NCI-H1694 treated with DMSO at 0.1 percent for 48 hours (cell line): ENCODE measurements around the gene BMP8A.
"Not testable (repeated sequence)": the region's sequence is repeated elsewhere in the genome, so short reads cannot be mapped to it uniquely, and the experiment has no call there.

Source experiments
- DNase-seq: peaks from one replicate; lab custom pipeline; 2025; lab: John Stamatoyannopoulos, UW

Gene BMP8A, protein sequence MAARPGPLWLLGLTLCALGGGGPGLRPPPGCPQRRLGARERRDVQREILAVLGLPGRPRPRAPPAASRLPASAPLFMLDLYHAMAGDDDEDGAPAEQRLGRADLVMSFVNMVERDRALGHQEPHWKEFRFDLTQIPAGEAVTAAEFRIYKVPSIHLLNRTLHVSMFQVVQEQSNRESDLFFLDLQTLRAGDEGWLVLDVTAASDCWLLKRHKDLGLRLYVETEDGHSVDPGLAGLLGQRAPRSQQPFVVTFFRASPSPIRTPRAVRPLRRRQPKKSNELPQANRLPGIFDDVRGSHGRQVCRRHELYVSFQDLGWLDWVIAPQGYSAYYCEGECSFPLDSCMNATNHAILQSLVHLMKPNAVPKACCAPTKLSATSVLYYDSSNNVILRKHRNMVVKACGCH

DNA sequence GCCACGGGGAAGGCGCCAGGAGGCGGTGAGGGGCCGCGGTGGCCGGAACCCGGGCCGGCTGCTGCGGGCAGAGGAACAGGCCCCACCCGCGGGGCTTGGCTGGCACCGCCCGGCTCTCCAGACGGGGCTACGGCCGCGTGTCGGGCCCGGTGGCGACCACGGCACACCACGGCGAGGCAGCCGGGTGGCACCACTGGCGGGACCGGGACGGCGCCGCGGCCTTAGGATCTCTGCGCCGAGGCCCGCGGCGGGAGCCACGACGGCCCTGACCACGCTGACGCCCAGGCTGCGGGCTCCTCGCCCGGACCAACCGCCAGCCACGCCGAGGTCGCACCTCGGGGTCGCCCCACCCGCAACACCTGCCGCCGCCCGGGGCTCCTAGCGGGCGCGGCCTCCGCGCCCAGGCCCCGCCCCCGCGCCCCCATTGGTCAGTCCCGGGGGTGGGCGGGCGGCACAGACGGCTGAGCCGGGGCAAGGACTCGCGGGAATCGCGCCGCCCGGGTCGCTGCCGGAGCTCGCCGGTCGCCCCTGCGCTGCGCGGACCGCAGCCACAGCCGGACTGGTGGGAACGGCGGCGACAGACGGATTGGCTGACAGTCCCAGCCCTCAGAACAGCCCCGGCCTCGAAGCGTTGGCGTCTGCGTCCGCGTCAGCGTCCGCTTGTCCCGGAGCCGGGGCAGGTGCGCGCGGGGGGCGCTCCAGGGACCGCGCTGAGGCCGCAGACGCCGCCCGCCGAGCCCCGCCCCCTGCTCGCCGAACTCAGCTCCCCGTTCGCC is at the start of gene BMP8A:
TSS of gene BMP8A (plus strand) at position 491 of the 776 bp plus-strand sequence. CDS start 356 bp downstream, outside the sequence.
- peak; percentile 100 for DNase-seq

DNA sequence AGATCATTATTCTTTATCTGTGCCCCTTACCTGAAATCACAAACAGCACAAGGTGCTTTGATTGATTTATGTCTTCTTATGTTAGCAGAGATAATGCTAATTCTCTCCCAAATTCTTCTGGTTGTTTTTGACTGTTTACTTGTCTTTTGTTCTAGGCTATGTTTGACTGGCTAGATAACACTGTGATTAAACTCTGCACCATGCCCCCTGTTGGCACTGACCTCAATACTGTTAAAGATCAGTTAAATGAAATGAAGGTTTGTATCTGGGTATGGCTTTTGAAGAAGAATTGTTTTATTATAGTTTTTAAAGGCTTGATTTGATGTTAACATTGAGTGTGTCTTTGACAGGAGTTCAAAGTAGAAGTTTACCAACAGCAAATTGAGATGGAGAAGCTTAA is 49.6 kb upstream of the BMP8A start:
- DNase-seq, result no peak

DNA sequence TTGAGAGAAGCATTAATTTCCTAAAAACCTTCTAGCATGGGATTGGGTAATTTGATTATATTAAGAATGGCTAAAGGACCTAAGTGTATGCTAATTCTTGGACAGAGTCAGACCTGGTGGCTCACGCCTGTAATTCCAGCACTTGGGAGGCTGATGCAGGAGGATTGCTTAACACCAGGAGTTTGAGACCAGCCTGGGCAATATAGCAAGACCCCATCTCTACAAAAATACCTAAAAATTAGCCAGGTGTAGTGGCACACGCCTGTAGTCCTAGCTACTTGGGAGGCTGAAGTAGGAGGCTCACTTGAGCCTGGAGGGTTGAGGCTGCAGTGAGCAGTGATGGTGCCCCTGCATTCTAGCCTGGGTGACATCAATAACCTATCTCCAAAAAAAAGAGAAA is 45.9 kb upstream of the BMP8A start:
- no peak for DNase-seq

DNA sequence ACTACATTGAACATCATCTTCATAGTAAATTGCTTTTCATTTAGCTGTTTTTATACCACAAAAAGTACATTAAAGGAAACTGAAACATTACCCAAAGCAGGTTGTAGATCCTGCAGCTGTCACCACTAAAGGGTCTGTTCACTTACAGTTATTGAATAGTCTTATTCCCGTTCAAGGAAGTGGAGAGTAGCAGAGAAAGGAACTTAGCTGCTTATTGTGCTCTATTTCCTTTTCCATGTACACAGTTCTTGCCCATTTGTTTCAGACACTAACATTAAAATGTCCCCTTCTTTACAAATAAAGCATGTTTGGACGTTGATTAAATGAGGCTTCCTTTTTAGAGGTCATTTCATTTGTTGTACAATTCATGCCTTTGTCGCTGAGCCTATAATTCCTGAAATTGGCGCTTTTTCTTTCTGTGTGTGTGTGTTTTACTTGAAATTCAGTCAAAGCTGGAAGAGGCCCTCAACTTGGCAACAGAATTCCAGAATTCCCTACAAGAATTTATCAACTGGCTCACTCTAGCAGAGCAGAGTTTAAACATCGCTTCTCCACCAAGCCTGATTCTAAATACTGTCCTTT is 44.4 kb upstream of the BMP8A start:
- DNase-seq, result no peak

DNA sequence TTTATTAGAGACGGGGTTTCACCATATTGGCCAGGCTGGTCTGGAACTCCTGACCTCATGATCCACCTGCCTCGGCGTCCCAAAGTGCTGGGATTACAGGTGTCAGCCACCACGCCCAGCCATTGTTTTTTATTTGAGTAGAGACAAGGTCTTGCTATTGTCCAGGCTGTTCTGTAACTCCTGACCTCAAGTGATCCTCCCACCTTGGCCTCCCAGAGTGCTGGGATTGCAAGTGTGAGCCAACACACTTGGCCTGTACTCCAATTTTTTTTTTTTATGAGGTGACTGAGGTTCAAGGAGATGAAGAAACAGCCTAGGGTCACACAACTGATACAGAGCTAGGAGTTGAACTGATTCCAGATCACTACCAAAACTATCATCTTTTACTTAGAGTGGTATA is 41.4 kb upstream of the BMP8A start:
- not testable (repeated sequence) for DNase-seq

DNA sequence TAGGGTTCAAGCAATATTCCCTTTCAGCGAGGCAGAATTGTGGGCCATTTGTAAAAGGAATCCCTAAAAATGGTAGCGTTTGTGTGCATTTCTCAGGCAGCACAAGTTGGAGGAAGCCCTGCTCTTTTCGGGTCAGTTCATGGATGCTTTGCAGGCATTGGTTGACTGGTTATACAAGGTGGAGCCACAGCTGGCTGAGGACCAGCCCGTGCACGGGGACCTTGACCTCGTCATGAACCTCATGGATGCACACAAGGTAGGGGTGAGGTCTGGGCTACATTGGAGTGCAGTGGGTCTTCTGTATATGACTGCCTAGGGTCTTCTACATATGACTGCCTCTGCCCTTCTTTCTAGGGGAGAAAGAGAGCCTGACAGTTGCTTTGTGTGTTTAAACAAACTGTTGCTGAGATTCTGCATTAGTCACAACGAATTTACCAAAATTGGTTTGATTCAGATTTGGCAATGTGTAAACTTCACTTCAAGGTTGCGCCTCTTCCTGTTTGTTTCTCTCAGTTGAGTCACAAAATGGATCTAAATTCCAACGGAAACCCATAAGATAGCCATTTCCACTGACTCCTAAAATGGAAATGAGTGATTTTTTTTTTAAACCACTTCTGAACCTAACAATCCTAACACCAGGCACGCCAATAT is 40.4 kb upstream of the BMP8A start:
- DNase-seq, result no peak

DNA sequence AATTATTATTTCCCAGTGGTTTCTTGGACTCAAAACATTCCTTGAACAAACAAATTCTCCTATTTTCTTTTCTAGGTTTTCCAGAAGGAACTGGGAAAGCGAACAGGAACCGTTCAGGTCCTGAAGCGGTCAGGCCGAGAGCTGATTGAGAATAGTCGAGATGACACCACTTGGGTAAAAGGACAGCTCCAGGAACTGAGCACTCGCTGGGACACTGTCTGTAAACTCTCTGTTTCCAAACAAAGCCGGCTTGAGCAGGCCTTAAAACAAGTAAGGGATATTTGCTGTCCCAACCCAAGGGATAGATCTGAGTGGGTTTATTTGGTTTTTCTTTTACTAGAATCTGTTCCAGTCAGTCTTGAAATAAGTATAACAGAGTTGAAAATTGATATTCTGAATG is 39.4 kb upstream of the BMP8A start:
- DNase-seq, result no peak

DNA sequence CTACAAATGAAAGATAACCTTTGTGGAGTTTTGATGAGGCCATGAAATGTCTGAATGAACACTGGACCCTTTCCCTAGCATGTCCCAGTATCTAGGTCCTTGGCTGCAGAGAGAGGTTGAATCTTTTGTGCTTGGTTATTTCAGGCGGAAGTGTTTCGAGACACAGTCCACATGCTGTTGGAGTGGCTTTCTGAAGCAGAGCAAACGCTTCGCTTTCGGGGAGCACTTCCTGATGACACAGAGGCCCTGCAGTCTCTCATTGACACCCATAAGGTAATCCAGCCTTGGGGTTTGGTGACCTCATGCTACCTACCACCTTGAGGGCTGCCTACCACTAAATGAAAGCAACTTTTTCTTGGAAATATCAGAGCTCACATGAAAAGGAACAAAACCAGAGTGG is 38.9 kb upstream of the BMP8A start:
- DNase-seq, result no peak

DNA sequence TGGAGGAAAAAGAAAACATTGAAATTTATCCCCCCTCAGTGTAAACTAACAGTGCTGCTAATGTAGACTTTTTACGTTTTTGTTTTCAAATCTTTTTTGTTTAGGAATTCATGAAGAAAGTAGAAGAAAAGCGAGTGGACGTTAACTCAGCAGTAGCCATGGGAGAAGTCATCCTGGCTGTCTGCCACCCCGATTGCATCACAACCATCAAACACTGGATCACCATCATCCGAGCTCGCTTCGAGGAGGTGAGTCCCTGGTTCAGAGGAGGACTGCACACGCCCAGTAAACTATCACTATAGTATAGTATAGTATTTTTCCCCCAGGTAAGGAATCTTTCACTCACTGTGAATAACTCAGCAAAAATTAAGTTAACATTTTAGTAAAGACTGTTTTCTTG is 37.8 kb upstream of the BMP8A start:
- no peak for DNase-seq

DNA sequence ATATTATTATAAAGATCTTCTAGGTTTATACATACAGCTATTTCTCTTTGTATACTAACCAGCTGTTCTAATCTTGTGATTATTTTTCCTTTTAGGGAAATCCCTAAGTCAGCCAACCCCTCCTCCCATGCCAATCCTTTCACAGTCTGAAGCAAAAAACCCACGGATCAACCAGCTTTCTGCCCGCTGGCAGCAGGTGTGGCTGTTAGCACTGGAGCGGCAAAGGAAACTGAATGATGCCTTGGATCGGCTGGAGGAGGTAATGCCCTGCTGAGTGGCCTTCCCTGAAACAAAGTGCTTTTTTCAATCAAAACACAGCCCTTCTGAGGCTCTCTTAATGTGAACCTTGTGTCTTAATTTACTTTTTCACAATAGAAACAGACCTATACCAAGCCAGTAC is 32.4 kb upstream of the BMP8A start:
- DNase-seq, result no peak

DNA sequence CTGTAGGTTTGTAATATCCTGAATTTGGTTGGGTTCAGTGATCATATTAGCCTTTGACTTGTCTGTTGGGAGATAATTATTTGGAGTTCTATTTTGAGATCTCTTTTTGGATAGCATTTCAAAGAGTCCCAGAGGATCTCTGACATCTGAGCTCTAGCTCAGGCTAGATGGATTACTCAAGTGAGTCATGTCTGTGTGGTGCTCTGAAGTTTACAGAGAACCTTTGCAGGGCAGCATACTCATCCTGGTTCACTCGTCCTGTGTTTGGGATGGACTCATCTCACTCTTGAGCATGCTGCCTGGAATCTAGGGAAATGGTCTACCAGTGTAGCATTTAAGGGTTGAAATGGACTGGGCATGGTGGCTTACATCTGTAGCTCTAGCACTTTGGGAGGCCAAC is 29.4 kb upstream of the BMP8A start:
- DNase-seq, result no peak

DNA sequence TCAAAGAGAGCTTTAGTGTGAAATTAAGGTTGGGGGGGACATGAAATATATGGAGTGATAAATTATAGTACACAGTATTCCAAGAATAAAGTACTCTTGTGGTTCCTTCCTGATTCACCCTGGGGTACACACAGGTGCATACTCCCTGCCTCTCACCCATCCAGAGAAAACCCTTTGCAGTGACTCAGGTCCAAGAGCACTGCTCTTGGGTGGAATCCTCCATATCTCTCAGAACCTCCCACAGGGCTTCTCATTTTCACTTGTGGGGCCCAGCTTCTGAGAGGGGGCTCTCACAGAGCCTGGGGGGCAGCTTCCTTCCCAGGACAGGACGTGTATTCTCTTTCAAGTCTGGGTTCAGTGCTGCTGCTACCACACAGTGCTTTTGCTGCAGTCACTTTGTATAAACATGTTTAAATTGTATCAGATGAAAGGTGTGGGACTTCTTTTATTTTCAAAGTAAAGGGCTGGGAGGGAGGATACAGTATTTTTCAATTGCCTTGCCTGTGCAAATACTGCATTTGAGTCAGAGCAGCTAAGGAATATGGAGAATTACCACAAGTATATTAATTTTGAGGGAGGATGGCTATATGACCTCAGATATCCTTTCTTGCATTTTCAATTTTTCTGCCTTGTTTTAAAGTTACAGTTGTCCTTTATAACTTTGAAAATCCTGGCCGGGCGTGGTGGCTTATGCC is 24.9 kb upstream of the BMP8A start:
- DNase-seq, result no peak

DNA sequence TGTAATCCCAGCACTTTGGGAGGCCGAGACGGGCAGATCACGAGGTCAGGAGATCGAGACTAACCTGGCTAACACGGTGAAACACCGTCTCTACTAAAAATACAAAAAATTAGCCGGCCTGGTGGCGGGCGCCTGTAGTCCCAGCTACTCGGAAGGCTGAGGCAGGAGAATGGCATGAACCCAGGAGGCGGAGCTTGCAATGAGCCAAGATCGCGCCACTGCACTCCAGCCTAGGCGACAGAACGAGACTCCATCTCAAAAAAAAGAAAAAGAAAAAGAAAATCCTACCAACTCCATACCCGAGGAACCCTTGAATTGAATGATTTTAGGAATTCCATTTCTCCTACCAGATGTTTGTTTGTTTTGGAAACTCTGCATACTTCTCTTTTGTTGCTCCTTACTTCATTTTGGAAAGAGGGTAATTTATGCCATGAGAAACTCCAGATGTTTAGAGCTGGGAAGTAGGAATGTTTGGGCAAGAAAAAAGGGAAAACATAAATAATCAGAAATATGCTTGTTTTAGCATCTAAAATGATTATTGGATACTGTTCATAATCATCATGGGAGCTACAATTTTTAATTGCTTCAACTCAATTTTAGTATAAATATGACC is 24.2 kb upstream of the BMP8A start:
- DNase-seq, result not testable (repeated sequence)

DNA sequence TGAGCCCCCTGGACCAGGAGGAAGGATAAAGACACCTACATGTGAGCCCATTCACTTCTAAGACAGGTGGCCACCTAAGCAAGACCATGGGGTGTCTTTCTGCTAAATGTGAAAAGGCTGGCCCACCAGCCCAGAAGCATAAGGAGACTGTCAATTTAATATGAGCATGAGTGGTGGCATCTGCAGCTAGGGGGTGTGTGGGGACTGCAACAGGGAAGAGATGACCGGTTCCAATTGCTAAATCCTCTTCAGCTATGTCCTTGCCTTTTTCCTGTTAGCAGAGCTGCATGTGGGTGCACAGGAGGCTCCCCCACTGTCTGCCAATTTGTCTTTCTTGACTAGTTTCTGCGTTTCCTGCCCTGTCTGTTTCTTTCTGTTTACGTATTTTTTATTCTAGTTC is 22.3 kb upstream of the BMP8A start:
- no peak for DNase-seq

DNA sequence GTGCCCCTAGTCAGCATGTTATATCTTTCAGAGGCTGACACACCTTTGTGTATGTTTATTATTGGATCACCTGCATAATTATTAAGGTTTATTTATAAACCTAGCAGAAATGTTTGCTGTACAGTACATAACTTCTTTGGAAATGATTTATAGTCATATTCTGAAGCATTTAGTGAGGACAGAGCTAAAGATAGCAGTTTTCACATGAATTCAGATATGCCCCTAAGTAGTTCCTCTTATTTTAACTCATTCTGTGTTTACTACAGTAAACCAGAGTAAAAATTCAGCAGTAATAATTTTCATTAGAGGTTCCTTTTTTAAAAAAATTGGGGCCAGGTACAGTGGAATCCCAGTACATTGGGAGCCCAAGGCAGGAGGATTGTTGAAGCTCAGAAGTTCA is 21.4 kb upstream of the BMP8A start:
- no peak for DNase-seq

DNA sequence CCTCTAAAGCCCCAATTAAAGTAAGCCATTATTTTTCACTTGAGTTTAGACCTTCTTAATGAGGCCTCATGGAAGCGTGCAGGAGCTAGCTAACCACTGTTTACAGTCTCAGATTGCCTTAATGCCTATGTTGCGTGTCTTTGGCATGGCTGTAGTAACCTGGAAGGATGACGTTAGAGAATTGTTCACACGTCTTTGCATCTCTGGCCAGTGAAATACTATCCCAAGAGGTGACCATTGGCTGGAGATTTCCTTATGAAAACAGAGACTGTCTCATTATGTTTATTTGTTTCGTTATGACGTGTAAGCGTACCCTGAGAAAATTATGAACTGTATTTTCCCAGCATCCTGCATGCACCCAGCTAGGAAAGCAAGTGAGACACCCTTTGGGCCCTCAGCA is 18.6 kb upstream of the BMP8A start:
- no peak for DNase-seq

DNA sequence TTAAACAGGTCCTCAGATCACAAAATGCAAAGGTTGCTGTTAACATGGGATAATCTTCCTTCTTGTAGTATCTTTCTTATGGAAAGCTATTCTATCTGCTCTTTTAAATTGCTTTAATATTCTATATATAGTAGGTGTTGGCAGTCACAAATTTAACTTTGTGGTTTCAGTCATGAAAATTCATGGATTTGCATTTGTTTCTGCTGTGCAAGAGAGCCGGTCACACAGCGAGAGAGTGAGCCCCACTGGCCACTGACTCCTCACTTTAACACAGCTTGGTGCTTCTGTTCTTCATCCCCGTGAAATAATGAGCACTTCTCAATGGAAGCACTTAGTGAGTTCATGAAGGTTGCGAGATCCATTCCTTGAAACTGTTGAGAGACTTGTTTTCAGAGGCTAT is 18.1 kb upstream of the BMP8A start:
- DNase-seq, result no peak

DNA sequence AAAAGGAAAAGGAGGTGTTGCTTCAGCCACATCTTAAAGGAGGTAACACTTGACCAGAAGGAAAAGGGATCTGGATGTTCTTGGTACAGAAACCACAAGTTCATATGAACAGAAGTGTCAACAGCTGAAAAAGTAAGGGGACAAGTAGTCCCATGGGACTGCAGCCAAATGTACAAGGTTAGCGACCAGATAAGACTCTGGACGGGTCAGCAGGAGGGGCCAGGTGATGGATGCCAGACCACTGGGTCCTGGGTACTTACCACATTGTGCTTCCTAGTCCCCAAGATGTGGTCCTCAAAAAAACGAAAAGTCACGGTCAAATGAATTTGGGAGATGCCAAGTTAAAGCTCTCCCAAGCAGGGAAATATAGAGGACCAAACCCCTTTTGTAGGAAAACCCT is 16.6 kb upstream of the BMP8A start:
- no peak for DNase-seq

DNA sequence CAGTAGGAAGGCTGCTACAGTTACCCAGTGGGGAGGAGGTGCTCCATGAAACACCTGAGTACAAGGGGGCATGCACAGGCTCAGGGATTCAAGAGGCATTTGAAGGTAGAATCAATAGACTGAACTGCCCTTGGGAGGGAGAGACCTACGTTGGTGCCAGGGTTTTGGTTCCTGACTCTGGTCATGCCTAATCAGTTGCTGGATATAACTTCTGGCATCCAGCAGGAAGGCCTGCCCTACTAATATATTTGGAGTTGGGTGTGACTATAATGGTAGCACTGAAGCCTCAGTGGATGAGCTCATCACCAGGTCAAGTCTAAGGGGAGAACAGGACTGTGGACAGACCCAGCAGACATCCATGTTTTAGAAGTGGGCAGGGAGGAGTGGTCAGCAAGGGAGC is 15.9 kb upstream of the BMP8A start:
- DNase-seq, result not testable (repeated sequence)

DNA sequence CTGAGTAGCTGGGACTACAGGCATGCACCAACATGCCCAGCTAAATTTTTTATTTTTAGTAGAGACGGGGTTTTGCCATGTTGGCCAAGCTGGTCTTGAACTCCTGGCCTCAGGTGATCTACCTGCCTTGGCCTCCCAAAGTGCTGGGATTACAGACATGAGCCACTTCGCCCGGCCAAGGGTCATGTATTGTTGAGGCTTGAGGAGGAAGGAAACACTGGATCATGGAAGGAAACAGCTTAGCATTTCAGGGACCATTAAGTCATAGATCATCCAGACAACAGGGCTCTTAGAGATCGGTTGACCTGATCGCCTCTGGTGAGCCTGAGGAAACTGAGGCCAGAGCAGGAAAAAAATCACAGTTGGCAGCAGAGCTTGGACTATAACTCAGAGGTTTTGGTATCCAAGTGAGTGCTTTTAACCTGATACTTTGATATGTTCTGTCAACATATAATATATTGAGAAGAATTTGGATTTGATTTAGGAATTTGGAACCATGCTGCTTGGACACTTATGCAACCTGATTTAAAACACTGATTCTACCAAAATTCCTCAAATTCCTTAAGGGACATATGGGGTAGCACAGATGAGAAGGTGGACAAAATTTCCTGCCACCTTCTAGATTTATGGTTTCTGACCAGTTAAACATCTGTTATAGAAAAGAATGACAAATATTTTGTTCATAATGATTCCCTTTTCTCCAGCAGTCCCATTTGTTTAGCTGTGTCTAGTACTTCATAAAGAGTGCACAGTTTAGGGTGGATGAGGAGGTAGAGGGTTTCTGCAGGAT is 13.1 kb upstream of the BMP8A start:
- no peak for DNase-seq

DNA sequence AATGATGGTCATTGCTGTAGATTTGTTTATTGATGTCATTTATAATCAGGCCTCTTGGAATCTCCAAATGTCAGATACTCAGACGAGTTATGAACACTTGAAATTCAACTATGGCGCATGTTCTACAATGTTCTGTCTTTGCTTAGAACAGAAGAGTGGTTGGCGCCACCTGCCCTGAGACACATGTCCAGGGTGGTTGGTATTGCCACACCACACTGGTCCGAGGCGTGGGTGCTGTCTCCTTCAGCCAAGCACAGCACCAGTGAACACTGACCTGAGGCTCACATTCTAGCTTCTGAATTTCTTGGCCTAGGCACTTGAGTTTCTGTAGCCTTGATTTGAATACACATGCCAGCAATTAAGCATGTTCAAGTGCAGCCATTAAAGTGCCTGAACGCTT is 10.1 kb upstream of the BMP8A start:
- DNase-seq, result no peak
